DOHH2 (cell line): ENCODE data around the gene C6orf136.

ENCODE experiments used
- H3F3A ChIP-seq: fragments of 200-600 bp; sonication (generic), shearing (Covaris generic); 2 replicates; pipeline ENCODE4 v1.6.0; 2016; ENCODE audit warnings: antibody characterized with exemption, mild to moderate bottlenecking; ENCODE audit not compliant: control insufficient read depth, insufficient read depth
- H3K27ac ChIP-seq: fragments of 200-600 bp; sonication (generic); 2 replicates; pipeline ENCODE4 v1.5.1; 2014; ENCODE audit warnings: low read depth, mild to moderate bottlenecking, low read length, moderate library complexity
- H3K27me3 ChIP-seq: fragments of 200-600 bp; sonication (generic); 2 replicates; pipeline ENCODE4 v1.6.1; 2014; ENCODE audit warnings: mild to moderate bottlenecking, low read length, mixed read lengths; ENCODE audit not compliant: control insufficient read depth
- H3K36me3 ChIP-seq: fragments of 200-600 bp; sonication (generic); 2 replicates; pipeline ENCODE4 v1.6.1; 2014; ENCODE audit warnings: mild to moderate bottlenecking, low read length, moderate library complexity, mixed read lengths; ENCODE audit not compliant: control insufficient read depth
- H3K4me1 ChIP-seq: fragments of 200-600 bp; sonication (generic); 2 replicates; pipeline ENCODE4 v1.6.1; 2014; ENCODE audit warnings: mild to moderate bottlenecking, low read length, mixed read lengths; ENCODE audit not compliant: control insufficient read depth
- H3K4me2 ChIP-seq: fragments of 200-600 bp; sonication (generic); 2 replicates; pipeline ENCODE4 v1.6.0; 2014; ENCODE audit warnings: mild to moderate bottlenecking, low read length, moderate library complexity
- H3K4me3 ChIP-seq: fragments of 200-600 bp; sonication (generic); 2 replicates; pipeline ENCODE4 v1.5.1; 2014; ENCODE audit warnings: mild to moderate bottlenecking, low read length, mixed read lengths
- H3K79me2 ChIP-seq: fragments of 200-600 bp; sonication (generic); 2 replicates; pipeline ENCODE4 v1.6.1; 2014; ENCODE audit warnings: mild to moderate bottlenecking, low read length, mixed read lengths; ENCODE audit not compliant: control insufficient read depth
- H3K9me2 ChIP-seq: fragments of 200-600 bp; sonication (generic); replicated peaks from 2 replicates; pipeline ENCODE4 v1.6.1; 2014; ENCODE audit warnings: mild to moderate bottlenecking, low read length, mixed read lengths; ENCODE audit not compliant: control insufficient read depth
- H3K9me3 ChIP-seq: fragments of 200-600 bp; sonication (generic); 2 replicates; pipeline ENCODE4 v1.6.1; 2014; ENCODE audit warnings: antibody characterized with exemption, low read length, mixed read lengths; ENCODE audit not compliant: control insufficient read depth, insufficient read depth
- H4K20me1 ChIP-seq: fragments of 200-600 bp; sonication (generic); 2 replicates; pipeline ENCODE4 v1.6.0; 2014; ENCODE audit warnings: low read depth, mild to moderate bottlenecking, antibody characterized with exemption, low read length, moderate library complexity; ENCODE audit not compliant: control insufficient read depth, insufficient read depth
- CTCF ChIP-seq: fragments of 200-600 bp; sonication (generic); IDR thresholded peaks from one replicate; pipeline ENCODE4 v1.5.1; 2014; ENCODE audit warnings: antibody characterized with exemption, mild to moderate bottlenecking, low read depth, low read length; ENCODE audit not compliant: poor library complexity, severe bottlenecking
- EZH2phosphoT487 ChIP-seq: fragments of 200-600 bp; sonication (generic); IDR thresholded peaks from 2 replicates; pipeline ENCODE4 v1.6.1; 2017; ENCODE audit warnings: borderline replicate concordance, mild to moderate bottlenecking, antibody characterized with exemption, low read length, moderate library complexity, mixed read lengths

The C6orf136 gene

GRCh38 chr6:30691208-30691847 is 44.4 kb downstream of the C6orf136 start:
- Histone ChIP-seq H3K27me3 (no peaks in the 10 kb centered on the region), H3K79me2 (peaks cover 38% of the 10 kb centered on the region), H3F3A (peaks cover 11% of the 10 kb centered on the region), H3K4me1 (peaks cover 43% of the 10 kb centered on the region), H3K27ac (peak overlapping the region; percentile 90), H3K9me3 (no peaks in the 10 kb centered on the region), H3K4me2 (peak overlapping the region; percentile 82), H4K20me1 (no peaks in the 10 kb centered on the region), H3K36me3 (peaks cover 22% of the 10 kb centered on the region), H3K4me3 (peak overlapping the region; percentile 88), H3K9me2 (no peaks in the 10 kb centered on the region)
- TF ChIP-seq CTCF (no peak), EZH2phosphoT487 (no peak)

DNA sequence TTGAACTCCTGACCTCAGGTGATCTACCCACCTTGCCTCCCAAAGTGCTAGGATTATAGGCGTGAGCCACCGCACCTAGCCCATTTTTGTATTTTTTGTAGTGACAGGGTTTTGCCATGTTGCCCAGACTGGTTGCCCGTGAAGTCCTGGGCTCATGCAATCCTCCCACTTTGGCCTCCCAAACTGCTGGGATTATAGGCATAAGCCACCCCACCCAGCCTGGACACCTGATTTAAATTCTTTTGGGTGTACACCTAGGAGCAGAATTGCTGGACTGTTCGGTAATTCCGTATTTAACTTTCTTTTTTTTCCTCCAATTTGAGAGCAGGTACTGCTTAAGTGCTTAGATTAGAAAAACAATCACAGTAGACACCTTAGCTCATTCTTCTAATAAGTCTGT is 49.5 kb downstream of the C6orf136 start:
- H4K20me1 ChIP-seq = no peaks in the 10 kb centered on the region
- no peak overlapping the region for H3K4me3 ChIP-seq
- H3K27me3 ChIP-seq = no peaks in the 10 kb centered on the region
- H3F3A ChIP-seq = peaks cover 3% of the 10 kb centered on the region
- no peak overlapping the region for H3K4me2 ChIP-seq
- TF ChIP-seq CTCF = no peak
- TF ChIP-seq EZH2phosphoT487 = no peak
- H3K4me1 ChIP-seq = peaks cover 8% of the 10 kb centered on the region
- H3K36me3 ChIP-seq = peaks cover 15% of the 10 kb centered on the region; the same call in 1 of the 2 replicates
- no peaks in the 10 kb centered on the region for H3K9me2 ChIP-seq
- H3K79me2 ChIP-seq = no peaks in the 10 kb centered on the region
- H3K9me3 ChIP-seq = no peaks in the 10 kb centered on the region
- no peak overlapping the region for H3K27ac ChIP-seq

- no peak for TF ChIP-seq EZH2phosphoT487
- TF ChIP-seq CTCF = no peak
- H3K36me3 ChIP-seq = peaks cover 48% of the 10 kb centered on the region
- H3K4me2 ChIP-seq = no peak overlapping the region
Observed at GRCh38 chr6:30700340-30700739, 53.4 kb downstream of the C6orf136 start.

More at GRCh38 chr6:30700340-30700739, 53.4 kb downstream of the C6orf136 start:
- H4K20me1 ChIP-seq = no peaks in the 10 kb centered on the region
- H3K9me2 ChIP-seq = no peaks in the 10 kb centered on the region
- no peaks in the 10 kb centered on the region; the same call in 1 of the 2 replicates for H3F3A ChIP-seq
- no peak overlapping the region for H3K4me3 ChIP-seq
- H3K9me3 ChIP-seq = no peaks in the 10 kb centered on the region
- no peaks in the 10 kb centered on the region for H3K4me1 ChIP-seq
- H3K27ac ChIP-seq = no peak overlapping the region
- no peaks in the 10 kb centered on the region for H3K79me2 ChIP-seq
- no peaks in the 10 kb centered on the region for H3K27me3 ChIP-seq
